H1 (cell line): ENCODE data around the gene NELL2. TPM values are rescaled to one million over a fixed set of nuclear protein-coding genes. Genes with fewer than 3 reads are reported as not detected.

Experiments
- CTCF ChIA-PET: fragments of 300-600 bp; sonication (Branson Sonifier 250); formaldehyde crosslinking; loops from one replicate; lab custom pipeline; 2021; ENCODE audit not compliant: partially characterized antibody; lab: Charles Lee
- POLR2A ChIA-PET: fragments of 300-600 bp; sonication (Branson Sonifier 250); formaldehyde crosslinking; loops from one replicate; lab custom pipeline; 2021; ENCODE audit warnings: inconsistent platforms; ENCODE audit not compliant: partially characterized antibody; lab: Charles Lee
- DNase-seq, 2 experiments: peaks; one replicate each; pipeline versions ENCODE4 v3.0.0 to v3.0.0-alpha.2; 2010 to 2022; ENCODE audit warnings: low spot score in 2 of 2, low read depth in 1 of 2, mixed read lengths in 1 of 2
- FAIRE-seq: peaks from 2 replicates; lab custom pipeline; 2011; peaks lifted over from hg19 to GRCh38; lab: Jason Lieb, UNC
- H2AFZ ChIP-seq: 2 replicates; pipeline ENCODE4 v1.8.1; 2012; ENCODE audit warnings: low read length, inconsistent platforms
- H2AK5ac ChIP-seq: 2 replicates; pipeline ENCODE4 v1.6.1; 2013; ENCODE audit warnings: low read depth, low read length
- H2BK120ac ChIP-seq: replicated peaks from 2 replicates; pipeline ENCODE3; 2013; ENCODE audit warnings: low read depth, low read length, inconsistent platforms
- H2BK12ac ChIP-seq: 2 replicates; pipeline ENCODE4 v1.6.1; 2013; ENCODE audit warnings: low read depth, low read length
- H2BK15ac ChIP-seq: 2 replicates; pipeline ENCODE4 v1.6.1; 2013; ENCODE audit warnings: low read length
- H2BK20ac ChIP-seq: 2 replicates; pipeline ENCODE4 v1.6.1; 2013; ENCODE audit warnings: low read length
- H2BK5ac ChIP-seq: 2 replicates; pipeline ENCODE4 v1.6.1; 2013; ENCODE audit warnings: low read depth, low read length
- H3K14ac ChIP-seq: 2 replicates; pipeline ENCODE4 v1.6.1; 2013; ENCODE audit warnings: inconsistent platforms; ENCODE audit not compliant: insufficient read length
- H3K18ac ChIP-seq: 2 replicates; pipeline ENCODE4 v1.6.1; 2013; ENCODE audit warnings: low read length; ENCODE audit errors: extremely low read depth
- H3K23ac ChIP-seq: 2 replicates; pipeline ENCODE4 v1.6.1; 2013; ENCODE audit warnings: inconsistent platforms; ENCODE audit not compliant: insufficient read length
- H3K23me2 ChIP-seq: 2 replicates; pipeline ENCODE4 v1.6.1; 2013; ENCODE audit warnings: low read depth, low read length
- H3K27ac ChIP-seq: 2 replicates; pipeline ENCODE4 v1.6.1; 2011; ENCODE audit warnings: low read depth, low read length, inconsistent platforms
- H3K27me3 ChIP-seq, 4 experiments: replicated peaks in 1 of 4; 1 replicate in 1 of 4; 2 replicates in 3 of 4; pipeline versions ENCODE4 v1.6.1 to v1.8.1; 2011 to 2013; ENCODE audit warnings: low read length in 3 of 4, mild to moderate bottlenecking in 3 of 4, inconsistent platforms in 2 of 4, mixed read lengths in 2 of 4, moderate library complexity in 1 of 4; ENCODE audit not compliant: control insufficient read depth in 3 of 4, insufficient read depth in 3 of 4; ENCODE audit errors: extremely low read depth in 1 of 4
- H3K36me3 ChIP-seq, 4 experiments: 2 replicates each; pipeline versions ENCODE4 v1.6.1 to v1.8.1; 2011 to 2013; ENCODE audit warnings: mild to moderate bottlenecking in 4 of 4, low read length in 3 of 4, moderate library complexity in 2 of 4, control low read depth in 1 of 4, inconsistent platforms in 1 of 4; ENCODE audit not compliant: insufficient read depth in 4 of 4, control insufficient read depth in 2 of 4
- H3K4ac ChIP-seq: replicated peaks from 2 replicates; pipeline ENCODE3; 2013; ENCODE audit warnings: low read length, low read depth, mixed read lengths, inconsistent platforms; ENCODE audit not compliant: insufficient read length
- H3K4me1 ChIP-seq, 4 experiments: replicated peaks in 1 of 4; 1 replicate in 1 of 4; 2 replicates in 3 of 4; pipeline versions ENCODE4 v1.6.1 to v1.8.1; 2011 to 2013; ENCODE audit warnings: low read length in 3 of 4, inconsistent platforms in 2 of 4, mixed read lengths in 1 of 4; ENCODE audit not compliant: insufficient read depth in 4 of 4, control insufficient read depth in 3 of 4
- H3K4me2 ChIP-seq, 2 experiments: 2 replicates each; pipeline versions ENCODE4 v1.6.1 to v1.8.1; 2011 to 2013; ENCODE audit warnings: low read depth in 2 of 2, low read length in 2 of 2, control low read depth in 1 of 2, inconsistent platforms in 1 of 2, mild to moderate bottlenecking in 1 of 2; ENCODE audit not compliant: insufficient read depth in 1 of 2
- H3K4me3 ChIP-seq, 4 experiments: fragments of 200-600, 300-600 bp in 1 of 4; sonication (generic), shearing (Covaris generic), sonication (Bioruptor Twin) in 1 of 4; 2 replicates each; pipeline versions ENCODE4 v1.5.1 to v1.8.1; 2011 to 2016; ENCODE audit warnings: low read length in 4 of 4, low read depth in 3 of 4, control low read depth in 2 of 4, inconsistent platforms in 2 of 4, mild to moderate bottlenecking in 2 of 4, mixed read lengths in 1 of 4, moderate library complexity in 1 of 4; ENCODE audit not compliant: insufficient read depth in 2 of 4; ENCODE audit errors: extremely low read depth in 1 of 4
- H3K56ac ChIP-seq: replicated peaks from 2 replicates; pipeline ENCODE3; 2013; ENCODE audit warnings: low read depth, mild to moderate bottlenecking, mixed read lengths, low read length, inconsistent platforms; ENCODE audit not compliant: insufficient read length
- H3K79me1 ChIP-seq: 2 replicates; pipeline ENCODE4 v1.6.1; 2013; ENCODE audit warnings: low read depth, low read length, control low read depth
- H3K79me2 ChIP-seq, 2 experiments: 2 replicates each; pipeline versions ENCODE4 v1.6.1 to v1.8.1; 2012 to 2013; ENCODE audit warnings: low read length in 2 of 2, mild to moderate bottlenecking in 2 of 2, inconsistent platforms in 1 of 2; ENCODE audit not compliant: insufficient read depth in 2 of 2, control insufficient read depth in 1 of 2
- H3K9ac ChIP-seq, 4 experiments: replicated peaks in 1 of 4; 1 replicate in 1 of 4; 2 replicates in 3 of 4; pipeline versions ENCODE4 v1.6.1 to v1.8.1; 2011 to 2013; ENCODE audit warnings: low read depth in 3 of 4, low read length in 3 of 4, control low read depth in 2 of 4, mild to moderate bottlenecking in 2 of 4, moderate library complexity in 2 of 4, inconsistent platforms in 1 of 4; ENCODE audit errors: extremely low read depth in 1 of 4
- H3K9me3 ChIP-seq, 2 experiments: 2 replicates each; pipeline versions ENCODE4 v1.6.1 to v1.8.1; 2012 to 2013; ENCODE audit warnings: mild to moderate bottlenecking in 2 of 2, moderate library complexity in 2 of 2, control low read depth in 1 of 2, inconsistent platforms in 1 of 2, low read depth in 1 of 2, low read length in 1 of 2, mixed read lengths in 1 of 2; ENCODE audit not compliant: insufficient read depth in 2 of 2
- H4K20me1 ChIP-seq, 2 experiments: replicated peaks in 1 of 2; 2 replicates each; pipeline versions ENCODE3 to v1.8.1; 2011 to 2013; ENCODE audit warnings: inconsistent platforms in 2 of 2, low read length in 2 of 2, mild to moderate bottlenecking in 1 of 2; ENCODE audit not compliant: insufficient read depth in 2 of 2, control insufficient read depth in 1 of 2
- H4K5ac ChIP-seq: 2 replicates; pipeline ENCODE4 v1.6.1; 2013; ENCODE audit warnings: low read length, low read depth, mixed read lengths, inconsistent platforms; ENCODE audit not compliant: insufficient read length
- H4K8ac ChIP-seq: 2 replicates; pipeline ENCODE4 v1.8.0; 2013; ENCODE audit warnings: mild to moderate bottlenecking, moderate library complexity, low read length, inconsistent platforms; ENCODE audit not compliant: insufficient read depth; ENCODE audit errors: extremely low read depth
- H4K91ac ChIP-seq: replicated peaks from 2 replicates; pipeline ENCODE3; 2013; ENCODE audit warnings: low read length, mixed read lengths, inconsistent platforms; ENCODE audit not compliant: insufficient read length
- BCL11A ChIP-seq, 2 experiments: IDR thresholded peaks; one replicate each; pipeline ENCODE4 v1.6.1; 2011; ENCODE audit warnings: low read depth in 2 of 2, low read length in 2 of 2, mild to moderate bottlenecking in 2 of 2
- CBX5 ChIP-seq: fragments of 300-800, 300-1000 bp; sonication (generic); IDR thresholded peaks from 2 replicates; pipeline ENCODE4 v1.7.1; 2016; ENCODE audit warnings: antibody characterized with exemption, low read length, low read depth
- CTBP2 ChIP-seq: IDR thresholded peaks from 2 replicates; pipeline ENCODE4 v1.7.0; 2011; ENCODE audit warnings: borderline replicate concordance, mild to moderate bottlenecking, moderate library complexity, mixed read lengths, low read length; ENCODE audit not compliant: insufficient read depth, insufficient read length
- GTF2F1 ChIP-seq: IDR thresholded peaks from 2 replicates; pipeline ENCODE4 v1.6.1; 2012; ENCODE audit warnings: low read depth, low read length, improper control_type of control experiment, borderline replicate concordance
- POU5F1 ChIP-seq: IDR thresholded peaks from 2 replicates; pipeline ENCODE4 v1.6.1; 2011; ENCODE audit warnings: low read depth, mild to moderate bottlenecking, low read length, moderate library complexity
- RNF2 ChIP-seq: fragments of 200-900, 300-1000 bp; sonication (generic); IDR thresholded peaks from 2 replicates; pipeline ENCODE4 v1.7.1; 2016; ENCODE audit warnings: borderline replicate concordance, low read depth, mild to moderate bottlenecking, antibody characterized with exemption, low read length; ENCODE audit not compliant: poor library complexity, severe bottlenecking; ENCODE audit errors: missing control alignments
- RXRA ChIP-seq: IDR thresholded peaks from 2 replicates; pipeline ENCODE4 v1.6.1; 2011; ENCODE audit warnings: low read depth, mild to moderate bottlenecking, low read length, moderate library complexity; ENCODE audit not compliant: insufficient read depth
- SAP30 ChIP-seq: fragments of 300-600 bp; sonication (generic); IDR thresholded peaks from 2 replicates; pipeline ENCODE4 v1.7.1; 2012; ENCODE audit warnings: low read length, moderate library complexity, mild to moderate bottlenecking, inconsistent platforms; ENCODE audit not compliant: insufficient read depth, insufficient replicate concordance
- WGBS, 2 experiments: shearing (Covaris generic) in 1 of 2; methylation state at CpG; one replicate each; pipeline versions ENCODE4 v1.1.6 to v1.1.7; 2013 to 2015; ENCODE audit warnings: low lambda C conversion rate in 2 of 2, mixed read lengths in 2 of 2, inconsistent platforms in 1 of 2, low coverage in 1 of 2, missing lambda C conversion rate in 1 of 2; ENCODE audit not compliant: insufficient replicate concordance in 2 of 2, insufficient coverage in 1 of 2, insufficient read length in 1 of 2; ENCODE audit errors: extremely low coverage in 1 of 2, missing lambda C conversion rate in 1 of 2; 5-methylcytosine and 5-hydroxymethylcytosine counted together
- polyA plus RNA-seq, 7 experiments: library from polyadenylated mRNA; depleted of rRNA in 3 of 7; stranded (reverse) in 5 of 7; unstranded in 2 of 7; fragments of >200 nt in 5 of 7; fragments of 200-250 nt in 2 of 7; gene quantifications; 1 replicate in 5 of 7; 2 replicates in 1 of 7; 4 replicates in 1 of 7; pipeline versions ENCODE4 v1.2.1 to v1.2.3, GENCODE V29; 2011 to 2013; ENCODE audit warnings: missing spikeins in 2 of 7, mixed read lengths in 2 of 7
- total RNA-seq: library from RNA; stranded (reverse); fragmentation: NEBNext Ultra II Directional; extraction: Animal tissue kit (Norgen Biotek cat#: 25700); gene quantifications from 2 replicates; pipeline ENCODE4 v1.2.1, GENCODE V29; 2021
- TF ChIP-seq, protein P1 (sequence below): IDR thresholded peaks from 2 replicates; pipeline ENCODE4 v1.6.1; 2012; ENCODE audit warnings: low read length, inconsistent platforms

The NELL2 gene
- total and polyA plus RNA-seq, 2 of the 8 experiments (the other 6 are each of a cell fraction or from before 2014, with no cell fraction given), result 54.2 to 56.8 TPM

DNA sequence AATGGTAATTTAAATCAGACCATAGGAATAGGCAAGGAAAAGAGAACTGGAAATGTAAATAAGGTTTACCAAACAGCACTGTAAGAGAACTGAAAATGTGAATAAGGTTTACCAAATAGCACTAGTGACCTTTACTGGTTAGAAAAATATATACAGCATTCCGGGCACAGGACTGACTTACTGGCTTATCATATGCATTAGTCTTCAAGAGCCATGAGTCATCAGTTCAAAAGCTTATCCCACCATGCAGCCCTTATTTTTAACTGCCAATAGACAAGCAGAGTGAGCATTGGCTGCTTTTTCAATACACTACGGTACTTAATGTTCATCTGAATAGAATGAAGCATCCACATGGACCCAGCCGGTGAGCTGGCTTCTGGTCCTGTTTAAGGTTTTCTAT is 13.0 kb upstream of the NELL2 start:
- no peak for TF ChIP-seq SAP30
- no peak for TF ChIP-seq RXRA
- TF ChIP-seq RNF2, result no peak
- no peak for TF ChIP-seq GTF2F1
- TF ChIP-seq POU5F1, result no peak
- TF ChIP-seq, protein P1, sequence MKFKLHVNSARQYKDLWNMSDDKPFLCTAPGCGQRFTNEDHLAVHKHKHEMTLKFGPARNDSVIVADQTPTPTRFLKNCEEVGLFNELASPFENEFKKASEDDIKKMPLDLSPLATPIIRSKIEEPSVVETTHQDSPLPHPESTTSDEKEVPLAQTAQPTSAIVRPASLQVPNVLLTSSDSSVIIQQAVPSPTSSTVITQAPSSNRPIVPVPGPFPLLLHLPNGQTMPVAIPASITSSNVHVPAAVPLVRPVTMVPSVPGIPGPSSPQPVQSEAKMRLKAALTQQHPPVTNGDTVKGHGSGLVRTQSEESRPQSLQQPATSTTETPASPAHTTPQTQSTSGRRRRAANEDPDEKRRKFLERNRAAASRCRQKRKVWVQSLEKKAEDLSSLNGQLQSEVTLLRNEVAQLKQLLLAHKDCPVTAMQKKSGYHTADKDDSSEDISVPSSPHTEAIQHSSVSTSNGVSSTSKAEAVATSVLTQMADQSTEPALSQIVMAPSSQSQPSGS, result no peak
- TF ChIP-seq CBX5, result no peak
- no peak for TF ChIP-seq BCL11A (IDR thresholded peaks at IDR 0.05; ENCODE audit: low read depth in 2 of 2, low read length in 2 of 2)
- TF ChIP-seq CTBP2, result no peak
- H3K27me3 ChIP-seq, result no peaks in the 10 kb centered on the region
- no peaks in the 10 kb centered on the region for H3K79me1 ChIP-seq
- H3K56ac ChIP-seq, result no peak overlapping the region
- no peak overlapping the region for H4K5ac ChIP-seq
- no peak overlapping the region for H2BK5ac ChIP-seq
- WGBS, 2 experiments, result 89% methylated on average over 3 of the region's 3 CpGs; no CpG with 5 or more reads in 1 of the 2 experiments
- no peaks in the 10 kb centered on the region for H3K23me2 ChIP-seq
- no peaks in the 10 kb centered on the region for H4K20me1 ChIP-seq
- no peak overlapping the region for H2BK15ac ChIP-seq
- no peak overlapping the region for H2AK5ac ChIP-seq
- H3K4me3 ChIP-seq, result no peak overlapping the region
- H3K4me1 ChIP-seq, result no peaks in the 10 kb centered on the region
- no peaks in the 10 kb centered on the region for H3K79me2 ChIP-seq
- H2AFZ ChIP-seq, result no peak overlapping the region
- DNase-seq, result no peak
- H3K9ac ChIP-seq, result no peak overlapping the region
- no peak overlapping the region for H3K23ac ChIP-seq
- H4K91ac ChIP-seq, result no peak overlapping the region
- FAIRE-seq, result no peak
- H2BK12ac ChIP-seq, result no peak overlapping the region
- H3K4me2 ChIP-seq, result no peak overlapping the region
- no peak overlapping the region for H3K18ac ChIP-seq
- POLR2A ChIA-PET, result interaction anchor here (2.6 kb wide), 1 partner anchor 12 kb away, joined by 5 read pairs; the partner anchor contains the start of gene NELL2
- H4K8ac ChIP-seq, result no peak overlapping the region
- no peaks in the 10 kb centered on the region for H3K9me3 ChIP-seq
- no peaks in the 10 kb centered on the region for H3K36me3 ChIP-seq
- H3K4ac ChIP-seq, result no peak overlapping the region
- H3K14ac ChIP-seq, result no peak overlapping the region
- no peak overlapping the region for H3K27ac ChIP-seq
- H2BK120ac ChIP-seq, result no peak overlapping the region
- no peak overlapping the region for H2BK20ac ChIP-seq
- CTCF ChIA-PET, result interaction anchor here (1.3 kb wide), 1 partner anchor 13 kb away, joined by 4 read pairs; the partner anchor contains the start of gene NELL2
